ENCODE data around the gene PTRH2.
"Not testable (repeated sequence)": the region's sequence is repeated elsewhere in the genome, so short reads cannot be mapped to it uniquely, and the experiment has no call there.

PTRH2 gene

DNA sequence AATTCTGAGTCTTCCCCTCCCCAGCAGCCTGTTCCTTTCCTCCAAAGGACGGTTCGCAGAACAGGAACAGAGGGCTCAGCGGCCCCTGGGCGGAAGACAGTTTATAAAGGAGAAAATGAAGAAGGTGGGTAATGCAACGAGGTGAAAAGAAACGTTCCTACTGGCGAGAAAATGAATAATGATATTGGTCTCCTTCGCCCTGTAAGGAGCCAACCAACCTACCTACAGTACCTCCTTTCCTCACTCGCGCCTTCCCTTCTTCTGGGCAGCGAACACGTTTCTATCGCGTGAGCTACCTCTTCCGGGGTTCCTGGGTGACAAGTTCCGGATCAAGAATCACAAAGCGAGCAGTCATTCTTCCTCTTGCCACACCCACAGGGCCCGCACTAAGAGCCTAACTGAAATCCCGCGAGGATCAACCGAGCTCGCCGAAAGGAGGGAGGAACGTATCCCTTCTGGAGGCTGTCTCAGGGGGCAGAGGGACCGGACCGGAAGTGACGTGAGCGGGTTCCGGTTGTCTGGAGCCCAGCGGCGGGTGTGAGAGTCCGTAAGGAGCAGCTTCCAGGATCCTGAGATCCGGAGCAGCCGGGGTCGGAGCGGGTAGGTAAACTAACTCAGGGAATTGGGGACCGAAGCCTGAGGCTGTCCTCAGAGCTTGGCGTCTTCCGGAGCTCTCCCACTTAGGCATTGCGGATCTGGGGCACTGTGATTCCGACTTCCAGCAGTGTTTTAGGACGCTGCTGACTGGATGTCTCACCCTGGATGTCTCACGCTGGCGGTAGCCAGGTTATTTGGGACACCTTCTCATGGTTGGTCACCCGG, at the start of gene PTRH2, which contains the start of gene VMP1:
PTRH2 (minus strand) TSS at position 282 of the 822 bp plus-strand sequence. CDS start 9,452 bp downstream, outside the sequence.
VMP1 (plus strand) TSS at position 506 of the 822 bp plus-strand sequence. CDS start 23,793 bp downstream, outside the sequence.
- Histone ChIP-seq H2AFZ (ENCODE audit: low read depth) (peak within 1 kb of the TSS; percentile 77), H3K27ac (peak within 1 kb of the TSS; percentile 82), H3K4me1 (ENCODE audit: low read depth, poor library complexity, severe bottlenecking) (peaks cover 32% of the 10 kb centered on the region), H3K9ac (peak within 1 kb of the TSS; percentile 87), H3K79me2 (ENCODE audit: insufficient read depth, low read depth) (peaks cover 100% of the 10 kb centered on the region), H3K4me2 (peak within 1 kb of the TSS; percentile 87), H3K4me3 (IDR thresholded peaks at IDR 0.05; ENCODE audit: insufficient read depth, low read depth, low read length) (peak within 1 kb of the TSS; percentile 54), H4K20me1 (ENCODE audit: insufficient read depth) (peaks cover 13% of the 10 kb centered on the region; the same call in 1 of the 2 replicates), H3K36me3 (ENCODE audit: insufficient read depth) (no peaks in the 10 kb centered on the region; the same call in 1 of the 2 replicates), H3K27me3 (ENCODE audit: insufficient read depth, low read depth) (no peaks in the 10 kb centered on the region)
- TF ChIP-seq, protein P1, sequence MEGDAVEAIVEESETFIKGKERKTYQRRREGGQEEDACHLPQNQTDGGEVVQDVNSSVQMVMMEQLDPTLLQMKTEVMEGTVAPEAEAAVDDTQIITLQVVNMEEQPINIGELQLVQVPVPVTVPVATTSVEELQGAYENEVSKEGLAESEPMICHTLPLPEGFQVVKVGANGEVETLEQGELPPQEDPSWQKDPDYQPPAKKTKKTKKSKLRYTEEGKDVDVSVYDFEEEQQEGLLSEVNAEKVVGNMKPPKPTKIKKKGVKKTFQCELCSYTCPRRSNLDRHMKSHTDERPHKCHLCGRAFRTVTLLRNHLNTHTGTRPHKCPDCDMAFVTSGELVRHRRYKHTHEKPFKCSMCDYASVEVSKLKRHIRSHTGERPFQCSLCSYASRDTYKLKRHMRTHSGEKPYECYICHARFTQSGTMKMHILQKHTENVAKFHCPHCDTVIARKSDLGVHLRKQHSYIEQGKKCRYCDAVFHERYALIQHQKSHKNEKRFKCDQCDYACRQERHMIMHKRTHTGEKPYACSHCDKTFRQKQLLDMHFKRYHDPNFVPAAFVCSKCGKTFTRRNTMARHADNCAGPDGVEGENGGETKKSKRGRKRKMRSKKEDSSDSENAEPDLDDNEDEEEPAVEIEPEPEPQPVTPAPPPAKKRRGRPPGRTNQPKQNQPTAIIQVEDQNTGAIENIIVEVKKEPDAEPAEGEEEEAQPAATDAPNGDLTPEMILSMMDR (conservative IDR thresholded peaks at IDR 0.05; ENCODE audit: low read depth, low read length), result no peak

DNA sequence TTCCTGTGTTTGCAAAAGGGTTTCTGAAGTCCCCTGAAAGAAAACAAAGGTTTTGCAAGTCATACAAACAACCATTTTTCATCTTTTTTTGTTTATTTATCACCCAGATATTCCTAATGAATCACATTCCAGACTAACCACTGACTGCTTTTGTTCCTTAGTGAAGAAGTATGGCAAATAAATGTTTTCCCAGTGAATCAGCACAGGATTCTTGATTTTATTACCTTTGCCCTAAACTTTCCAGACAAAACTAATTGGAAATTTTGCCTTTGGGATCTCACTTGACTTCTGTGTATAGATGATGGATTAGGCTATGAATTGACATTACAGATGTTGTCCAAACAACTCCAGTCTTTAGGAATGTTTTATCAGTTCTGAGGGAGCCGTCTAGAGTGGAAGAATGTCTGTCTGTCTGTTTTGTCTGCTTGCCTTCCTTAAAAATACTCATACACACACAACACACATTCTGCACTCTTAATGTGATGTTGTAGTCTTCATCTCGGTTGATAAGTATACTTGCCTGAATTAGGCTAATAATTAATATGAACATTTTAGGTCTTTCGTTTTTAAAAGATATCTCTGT, 49.1 kb upstream of the PTRH2 start:
- Histone ChIP-seq H3K27me3 (ENCODE audit: insufficient read depth, low read depth) (no peaks in the 10 kb centered on the region), H3K36me3 (ENCODE audit: insufficient read depth) (no peaks in the 10 kb centered on the region), H3K27ac (no peak overlapping the region), H3K4me1 (ENCODE audit: low read depth, poor library complexity, severe bottlenecking) (peaks cover 32% of the 10 kb centered on the region), H3K4me3 (IDR thresholded peaks at IDR 0.05; ENCODE audit: insufficient read depth, low read depth, low read length) (no peak overlapping the region), H3K79me2 (ENCODE audit: insufficient read depth, low read depth) (no peaks in the 10 kb centered on the region), H4K20me1 (ENCODE audit: insufficient read depth) (no peaks in the 10 kb centered on the region), H3K4me2 (no peak overlapping the region), H3K9ac (no peak overlapping the region), H2AFZ (ENCODE audit: low read depth) (no peak overlapping the region)
- TF ChIP-seq, protein P1 (conservative IDR thresholded peaks at IDR 0.05; ENCODE audit: low read depth, low read length), result no peak

DNA sequence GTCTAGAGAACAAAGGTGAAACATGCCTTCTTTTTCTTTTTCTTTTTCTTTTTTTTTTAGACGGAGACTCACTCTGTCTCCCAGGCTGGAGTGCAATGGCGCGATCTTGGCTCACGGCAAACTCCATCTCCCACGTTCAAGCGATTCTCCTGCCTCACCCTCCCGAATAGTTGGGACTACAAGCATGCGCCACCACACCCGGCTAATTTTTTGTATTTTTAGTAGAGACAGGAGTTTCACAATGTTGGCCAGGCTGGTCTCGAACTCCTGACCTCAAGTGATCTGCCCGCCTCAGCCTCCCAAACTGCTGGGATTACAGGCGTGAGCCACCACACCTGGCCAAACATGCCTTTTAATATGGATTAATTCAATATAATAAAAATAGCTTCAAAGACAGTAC, 47.8 kb upstream of the PTRH2 start:
- H3K4me1 ChIP-seq (ENCODE audit: low read depth, poor library complexity, severe bottlenecking), result peaks cover 28% of the 10 kb centered on the region
- H3K9ac ChIP-seq; H3K27ac ChIP-seq; H3K4me2 ChIP-seq; H3K27me3 ChIP-seq (ENCODE audit: insufficient read depth, low read depth); H3K79me2 ChIP-seq (ENCODE audit: insufficient read depth, low read depth); H2AFZ ChIP-seq (ENCODE audit: low read depth); H3K4me3 ChIP-seq (IDR thresholded peaks at IDR 0.05; ENCODE audit: insufficient read depth, low read depth, low read length); H4K20me1 ChIP-seq (ENCODE audit: insufficient read depth); H3K36me3 ChIP-seq (ENCODE audit: insufficient read depth): not testable (repeated sequence)

DNA sequence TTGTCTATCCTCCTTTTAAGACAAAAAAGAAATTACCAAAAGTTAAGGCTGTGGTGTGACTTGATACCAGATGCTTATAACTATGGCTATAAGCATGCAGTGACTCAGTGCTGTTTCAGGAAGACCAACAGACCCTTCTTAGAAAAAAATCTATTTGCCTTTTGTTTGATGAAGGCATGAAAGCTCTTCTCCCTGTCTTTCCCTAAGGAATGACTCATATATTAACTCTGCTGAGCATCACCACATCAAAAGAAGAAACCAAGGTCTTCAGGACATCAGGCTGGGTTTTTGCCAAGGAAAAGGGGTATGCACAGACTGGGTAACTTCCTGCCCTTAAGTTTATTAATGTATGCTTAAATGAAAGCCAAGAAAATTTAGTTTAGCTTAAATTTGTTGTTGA, 47.3 kb upstream of the PTRH2 start:
- no peak overlapping the region for H3K9ac ChIP-seq
- H2AFZ ChIP-seq (ENCODE audit: low read depth), result no peak overlapping the region
- 0 out of 2 replicates have a peak overlapping the region, but pooled peaks have one; percentile 47 for H3K4me2 ChIP-seq

More for the DNA sequence above, 47.3 kb upstream of the PTRH2 start:
- Histone ChIP-seq H3K27ac (no peak overlapping the region), H3K79me2 (ENCODE audit: insufficient read depth, low read depth) (no peaks in the 10 kb centered on the region), H3K27me3 (ENCODE audit: insufficient read depth, low read depth) (no peaks in the 10 kb centered on the region), H3K36me3 (ENCODE audit: insufficient read depth) (no peaks in the 10 kb centered on the region), H3K4me1 (ENCODE audit: low read depth, poor library complexity, severe bottlenecking) (peaks cover 28% of the 10 kb centered on the region), H4K20me1 (ENCODE audit: insufficient read depth) (no peaks in the 10 kb centered on the region), H3K4me3 (IDR thresholded peaks at IDR 0.05; ENCODE audit: insufficient read depth, low read depth, low read length) (no peak overlapping the region)
- TF ChIP-seq, protein P1 (conservative IDR thresholded peaks at IDR 0.05; ENCODE audit: low read depth, low read length), result no peak

All from KMS-11 (cell line).